Inflammatory macrophage treated with lipopolysaccharide for 1 hour (primary cell): ENCODE measurements around the gene NFKBIB.
"Not testable (repeated sequence)": the region's sequence is repeated elsewhere in the genome, so short reads cannot be mapped to it uniquely, and the experiment has no call there.

ENCODE experiments used
- DNase-seq, 2 donors: peaks; one replicate each; pipeline ENCODE4 v3.0.0-alpha.2; 2020 to 2022

NFKBIB gene

DNA sequence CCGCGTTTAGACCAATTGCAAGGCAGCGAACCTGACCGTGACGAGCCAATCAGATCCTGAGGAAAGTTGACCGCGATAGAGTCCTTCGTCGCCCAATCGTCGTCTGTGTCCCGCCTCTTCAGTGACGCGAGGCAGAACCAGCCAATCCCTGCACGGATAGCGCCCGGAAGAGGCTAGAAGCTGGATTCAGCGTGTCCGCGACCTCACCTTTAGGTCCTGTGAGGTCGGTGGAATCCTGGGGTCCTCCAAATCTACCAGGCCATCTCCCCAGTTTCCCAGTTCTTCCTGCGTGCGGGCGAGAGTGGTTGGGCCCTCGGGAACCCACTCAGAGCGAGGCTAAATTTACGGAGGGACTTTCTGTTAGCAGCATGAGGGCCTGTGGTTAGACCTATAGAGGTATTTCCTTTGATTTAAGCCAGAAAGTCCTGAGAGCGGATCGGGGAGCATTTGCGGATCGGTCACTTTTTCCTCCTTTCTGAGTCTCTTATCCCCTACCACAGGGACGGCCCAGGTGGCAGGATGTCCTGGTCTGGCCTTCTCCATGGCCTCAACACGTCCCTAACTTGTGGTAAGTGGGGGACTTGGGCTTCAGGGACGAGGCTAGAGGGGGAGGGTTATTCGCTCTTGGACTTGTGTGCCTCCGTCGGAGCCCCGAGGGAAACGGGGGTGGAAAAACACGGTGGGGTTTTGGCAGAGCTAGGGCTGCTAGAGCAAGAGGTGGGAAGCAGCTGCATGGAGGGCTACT, 31.2 kb downstream of the NFKBIB start, which contains the start of gene MRPS12:
Gene MRPS12 (plus strand): TSS at position 169 of the 745 bp plus-strand sequence. CDS start 351 bp downstream, at position 520.
- DNase-seq: peak; percentile 99

DNA sequence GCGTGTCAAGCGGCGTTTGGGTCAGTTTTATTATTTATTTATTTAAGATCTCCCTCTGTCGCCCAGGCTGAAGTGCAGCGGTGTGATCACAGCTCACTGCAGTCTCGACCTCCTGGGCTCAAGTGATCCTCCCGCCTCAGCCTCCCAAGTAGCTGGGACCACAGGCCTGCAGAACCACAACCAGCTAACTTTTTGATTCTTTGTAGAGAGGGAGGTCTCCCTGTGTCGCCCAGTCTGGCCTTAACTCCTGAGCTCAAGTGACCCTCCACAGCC, 31.7 kb downstream of the NFKBIB start:
- no peak for DNase-seq

DNA sequence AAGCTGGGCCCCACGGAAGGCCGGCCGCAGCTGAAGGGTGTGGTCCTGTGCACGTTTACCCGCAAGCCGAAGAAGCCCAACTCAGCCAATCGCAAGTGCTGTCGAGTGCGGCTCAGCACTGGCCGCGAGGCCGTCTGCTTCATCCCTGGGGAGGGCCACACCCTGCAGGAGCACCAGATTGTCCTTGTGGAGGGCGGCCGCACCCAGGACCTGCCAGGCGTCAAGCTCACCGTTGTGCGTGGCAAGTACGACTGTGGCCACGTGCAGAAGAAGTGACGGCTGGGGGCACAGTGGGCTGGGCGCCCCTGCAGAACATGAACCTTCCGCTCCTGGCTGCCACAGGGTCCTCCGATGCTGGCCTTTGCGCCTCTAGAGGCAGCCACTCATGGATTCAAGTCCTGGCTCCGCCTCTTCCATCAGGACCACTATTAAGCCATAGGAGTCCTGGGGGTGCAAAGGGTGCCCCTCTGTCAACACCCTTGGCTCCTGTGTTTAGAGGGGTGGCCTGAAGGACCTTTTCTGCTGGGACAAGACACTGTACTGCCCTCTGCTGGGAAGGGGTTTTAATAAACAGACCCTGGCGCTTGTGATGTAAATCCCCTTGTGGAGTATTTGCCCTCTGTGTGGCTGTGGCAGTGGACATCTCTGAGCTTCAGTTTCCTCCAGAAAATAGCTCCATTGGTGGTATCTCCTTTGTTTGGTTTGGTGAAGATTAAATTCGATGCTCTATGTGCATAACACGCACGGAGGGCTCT, 32.8 kb downstream of the NFKBIB start:
- DNase-seq: peak; percentile 32 to 50

DNA sequence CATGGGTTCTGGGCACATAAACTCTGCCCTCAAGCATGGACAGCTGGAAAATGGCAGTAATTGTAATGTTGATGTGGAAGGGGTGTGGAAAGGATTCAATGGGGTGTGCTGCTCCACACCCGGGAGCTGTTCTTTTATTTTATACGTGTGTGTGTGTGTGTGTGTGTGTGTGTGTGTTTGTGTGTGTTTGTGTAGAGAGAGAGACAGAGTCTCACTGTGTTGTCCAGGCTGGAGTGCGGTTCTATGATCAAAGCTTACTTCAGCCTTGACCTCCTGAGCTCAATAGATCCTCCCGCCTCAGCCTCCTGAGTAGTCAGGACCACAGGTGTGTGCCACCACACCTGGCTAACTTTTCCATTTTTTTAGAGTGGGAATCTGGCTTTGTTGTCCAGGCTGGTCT, 33.8 kb downstream of the NFKBIB start:
- DNase-seq: no peak

DNA sequence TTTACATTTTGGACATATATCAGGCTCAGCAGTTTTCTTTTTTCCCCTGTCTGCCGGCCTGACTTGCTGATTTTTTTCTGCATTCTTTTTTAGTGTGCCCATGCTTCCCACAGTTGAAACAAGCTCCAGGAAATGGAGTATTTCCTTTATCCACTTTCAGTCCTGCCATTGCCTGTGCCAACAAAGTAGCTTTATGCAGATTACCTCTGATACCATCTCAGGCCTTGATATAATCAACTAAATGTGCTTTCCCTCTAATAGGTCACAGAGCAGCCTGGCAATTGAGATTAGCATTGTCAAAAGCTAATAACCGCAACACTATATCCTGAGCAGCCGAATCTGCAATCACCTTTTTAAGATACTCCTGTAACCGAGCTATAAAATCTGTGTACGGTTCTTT, 40.2 kb downstream of the NFKBIB start:
- no peak for DNase-seq

DNA sequence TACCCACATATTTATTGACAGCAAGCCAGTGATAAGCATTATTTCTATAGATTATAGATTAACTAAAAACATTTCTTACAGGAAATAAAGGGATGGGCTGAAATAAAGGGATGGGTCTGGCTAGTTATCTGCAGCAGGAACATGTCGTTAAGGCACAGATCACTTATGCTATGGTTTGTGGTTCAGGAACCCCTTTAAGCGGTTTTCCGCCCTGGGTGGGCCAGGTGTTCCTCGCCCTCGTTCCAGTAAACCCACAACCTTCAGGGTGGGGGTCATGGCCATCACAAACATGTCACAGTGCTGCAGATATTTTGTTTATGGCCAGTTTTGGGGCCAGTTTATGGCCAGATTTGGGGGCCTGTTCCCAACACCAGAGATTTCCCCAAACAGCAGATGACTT, 41.7 kb downstream of the NFKBIB start:
- DNase-seq: not testable (repeated sequence)

DNA sequence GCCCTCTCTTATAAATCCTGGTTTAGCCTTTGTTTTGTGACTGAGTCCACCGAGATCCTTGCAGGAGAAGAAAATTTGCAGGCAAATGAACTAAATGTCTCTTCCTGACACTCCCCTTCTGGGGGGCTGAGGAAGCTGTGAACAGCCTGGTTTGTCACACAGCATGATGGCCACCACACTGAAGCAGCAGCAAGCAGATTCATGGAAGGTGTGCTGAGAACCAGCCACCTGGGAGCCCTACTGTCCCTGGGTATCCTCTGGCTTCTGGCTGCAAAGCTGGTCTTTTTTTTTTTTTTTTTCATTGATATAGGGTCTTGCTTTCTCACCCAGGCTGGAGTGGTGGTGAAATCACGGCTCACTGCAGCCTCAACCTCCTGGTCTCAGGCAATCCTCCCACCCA, 42.2 kb downstream of the NFKBIB start:
- no peak for DNase-seq

DNA sequence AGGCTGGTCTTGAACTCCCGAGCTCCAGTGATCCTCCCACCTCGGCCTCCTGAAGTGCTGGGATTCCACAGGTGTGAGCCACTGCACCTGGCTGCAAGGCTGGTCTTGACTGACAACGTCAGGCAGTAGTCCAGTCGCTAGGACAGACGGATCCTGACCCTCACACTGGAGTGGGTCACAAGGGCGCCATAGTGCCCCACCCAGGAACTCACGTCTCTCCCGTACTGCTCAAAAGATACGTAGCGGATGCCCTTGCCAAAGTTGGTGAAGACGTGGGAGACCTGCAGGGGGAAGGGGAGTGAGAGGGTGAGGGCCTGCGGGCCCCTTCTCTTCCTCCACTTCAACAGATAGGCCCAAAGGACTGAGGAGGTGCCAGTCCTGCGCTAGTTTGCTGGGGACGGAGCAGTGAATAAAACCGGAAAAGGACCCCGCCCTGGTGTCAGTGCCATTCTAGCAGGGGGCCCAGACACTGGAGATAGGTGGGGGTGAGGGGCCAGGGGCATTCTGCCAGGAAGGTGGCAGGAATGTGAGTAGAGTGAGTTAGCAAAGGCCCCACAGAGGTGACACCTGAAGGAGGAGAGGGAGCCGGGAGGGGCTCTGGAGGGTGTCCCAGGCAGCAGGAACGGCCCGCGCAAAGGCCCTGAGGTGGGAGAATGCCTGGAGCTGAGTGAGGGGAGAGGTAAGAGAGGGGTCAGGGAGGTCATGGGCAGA, 42.9 kb downstream of the NFKBIB start:
- DNase-seq: no peak

DNA sequence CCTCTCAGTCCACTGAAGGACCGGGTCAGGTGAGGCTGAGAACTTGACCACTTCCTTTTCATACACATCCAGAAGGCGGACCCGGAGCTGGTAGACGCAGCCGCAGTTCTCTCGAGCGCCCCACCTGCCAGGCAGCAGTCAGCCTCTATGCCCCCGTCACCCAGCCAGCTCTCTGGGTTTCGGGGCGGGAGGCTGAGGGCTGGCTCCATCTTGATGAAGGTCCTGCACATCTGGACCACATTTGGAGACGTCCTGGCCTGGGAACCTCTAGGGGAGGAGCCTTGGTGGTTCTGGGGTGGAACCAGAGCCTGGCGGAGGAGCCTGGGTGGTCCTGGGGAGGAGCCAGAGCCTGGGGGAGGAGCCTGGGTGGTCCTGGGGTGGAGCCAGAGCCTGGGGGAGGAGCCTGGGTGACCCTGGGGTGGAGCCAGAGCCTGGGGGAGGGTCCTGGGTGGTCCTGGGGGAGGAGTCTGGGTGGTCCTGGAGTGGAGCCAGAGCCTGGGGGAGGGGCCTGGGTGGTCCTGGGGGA, 45.3 kb downstream of the NFKBIB start:
- no peak for DNase-seq

DNA sequence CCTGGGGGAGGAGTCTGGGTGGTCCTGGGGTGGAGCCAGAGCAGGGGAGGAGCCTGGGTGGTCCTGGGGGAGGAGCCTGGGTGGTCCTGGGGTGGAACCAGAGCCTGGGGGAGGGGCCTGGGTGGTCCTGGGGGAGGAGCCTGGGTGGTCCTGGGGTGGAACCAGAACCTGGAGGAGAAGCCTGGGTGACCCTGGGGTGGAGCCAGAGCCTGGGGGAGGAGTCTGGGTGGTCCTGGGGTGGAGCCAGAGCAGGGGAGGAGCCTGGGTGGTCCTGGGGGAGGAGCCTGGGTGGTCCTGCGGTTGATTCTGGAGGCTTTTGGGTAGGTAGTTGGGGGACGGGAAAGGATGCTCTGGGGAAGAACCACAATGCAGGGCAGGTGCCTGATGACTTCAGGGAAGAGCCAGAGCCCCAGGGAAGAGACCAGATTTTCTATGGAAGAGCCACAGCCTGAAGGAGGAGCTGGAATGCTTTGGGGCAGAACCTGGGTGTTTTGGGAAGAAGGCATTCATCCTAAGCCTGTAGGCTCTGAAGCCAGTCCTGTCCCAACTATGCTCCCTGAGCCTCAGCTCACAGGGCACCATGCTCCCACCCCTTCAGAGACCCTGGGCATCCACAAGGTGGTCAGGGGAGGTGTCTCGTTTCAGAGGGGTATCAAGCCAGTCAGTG, 45.9 kb downstream of the NFKBIB start:
- DNase-seq: no peak

DNA sequence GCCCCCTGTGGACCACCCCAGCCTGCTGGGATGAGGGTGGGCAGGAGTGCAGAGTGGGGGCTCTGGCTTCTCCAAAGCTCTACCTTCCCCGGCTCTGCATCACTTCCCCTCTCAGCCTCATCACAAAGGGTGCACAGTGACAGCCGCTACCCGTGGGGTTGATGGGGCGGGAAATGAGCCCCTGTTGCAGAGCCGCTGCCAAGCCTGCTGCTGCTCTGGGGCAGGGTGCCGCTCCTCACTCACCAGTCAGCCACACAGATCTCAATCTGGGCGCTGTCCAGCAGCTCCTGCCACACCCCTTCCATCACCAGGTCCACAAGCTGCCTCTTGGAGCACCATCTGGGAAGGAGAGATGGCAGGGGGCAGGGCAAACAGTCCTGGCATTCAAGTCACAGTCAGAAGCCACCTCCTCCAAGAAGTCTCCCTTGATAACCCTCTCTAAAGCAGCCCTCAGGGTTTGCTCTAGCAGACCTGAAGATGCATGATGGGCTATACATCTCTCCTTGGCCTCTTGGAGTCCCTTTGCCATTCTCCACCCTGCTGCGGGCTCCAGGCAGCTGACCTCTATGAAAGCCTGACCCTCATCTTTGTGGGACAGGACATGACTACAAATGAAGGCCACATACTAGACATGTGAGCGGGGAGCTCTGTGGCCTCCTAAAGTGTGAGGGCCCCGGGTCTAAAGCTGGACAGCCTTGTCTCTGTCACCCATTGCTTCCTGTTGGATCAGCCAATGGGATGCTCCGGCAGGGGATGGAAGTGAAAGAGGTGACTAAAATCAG, 46.7 kb downstream of the NFKBIB start:
- DNase-seq: no peak

DNA sequence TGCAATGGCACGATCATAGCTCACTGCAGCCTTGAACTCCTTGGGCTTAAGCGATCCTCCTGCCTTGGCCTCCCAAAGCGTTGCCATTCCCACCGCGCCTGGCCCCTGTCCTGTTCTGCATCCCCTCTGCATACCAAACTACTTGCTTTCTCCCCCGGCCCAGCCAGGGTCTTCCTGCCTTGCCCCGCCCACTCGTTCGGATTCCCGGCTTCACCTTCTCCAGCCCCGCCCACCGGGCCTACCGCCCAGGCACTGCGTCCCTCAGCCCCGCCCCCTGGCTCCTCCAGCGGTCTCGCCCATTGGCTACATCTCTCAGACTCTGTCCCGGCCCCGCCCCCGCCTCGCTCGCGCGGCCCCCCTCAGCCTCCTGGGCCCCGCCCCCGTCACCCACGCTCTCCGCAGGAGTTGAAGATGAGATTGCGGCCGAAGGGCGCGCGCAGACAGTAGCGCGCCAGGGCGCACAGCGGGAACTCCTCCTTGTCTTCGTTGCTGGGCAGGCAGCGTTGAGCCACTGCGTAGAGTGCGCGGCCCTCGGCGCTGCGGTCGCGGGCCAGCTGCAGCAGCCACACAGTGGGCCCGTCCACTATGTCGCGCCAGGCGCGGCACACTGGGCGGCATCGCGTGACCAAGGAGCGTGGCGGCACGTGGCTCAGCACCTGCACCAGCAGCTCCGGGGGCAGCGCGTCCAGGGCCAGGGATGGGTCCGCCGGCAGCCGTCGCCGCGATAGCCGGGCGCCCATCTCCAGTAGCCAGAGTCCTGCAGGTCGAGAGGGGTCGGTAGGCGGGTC, 50.0 kb downstream of the NFKBIB start:
- peak; percentile 70 to 79 for DNase-seq

DNA sequence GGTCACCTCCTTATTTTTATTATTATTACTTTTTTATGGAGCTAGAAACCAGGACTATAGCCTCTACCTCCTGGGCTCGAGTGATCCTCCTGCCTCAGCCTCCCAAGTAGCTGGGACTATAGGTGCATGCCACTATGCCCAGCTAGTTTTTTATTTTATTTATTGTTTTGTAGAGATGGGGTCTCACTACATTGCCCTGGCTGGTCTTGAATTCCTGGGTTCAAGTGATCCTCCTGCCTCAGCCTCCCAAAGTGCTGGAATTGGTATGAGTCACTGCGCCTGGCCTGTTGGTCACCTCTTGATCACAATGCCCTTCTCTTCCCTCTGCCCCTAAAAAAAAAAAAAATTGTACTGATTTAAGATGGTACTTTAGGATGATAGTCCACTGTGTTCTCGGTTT, 51.4 kb downstream of the NFKBIB start:
- no peak for DNase-seq

DNA sequence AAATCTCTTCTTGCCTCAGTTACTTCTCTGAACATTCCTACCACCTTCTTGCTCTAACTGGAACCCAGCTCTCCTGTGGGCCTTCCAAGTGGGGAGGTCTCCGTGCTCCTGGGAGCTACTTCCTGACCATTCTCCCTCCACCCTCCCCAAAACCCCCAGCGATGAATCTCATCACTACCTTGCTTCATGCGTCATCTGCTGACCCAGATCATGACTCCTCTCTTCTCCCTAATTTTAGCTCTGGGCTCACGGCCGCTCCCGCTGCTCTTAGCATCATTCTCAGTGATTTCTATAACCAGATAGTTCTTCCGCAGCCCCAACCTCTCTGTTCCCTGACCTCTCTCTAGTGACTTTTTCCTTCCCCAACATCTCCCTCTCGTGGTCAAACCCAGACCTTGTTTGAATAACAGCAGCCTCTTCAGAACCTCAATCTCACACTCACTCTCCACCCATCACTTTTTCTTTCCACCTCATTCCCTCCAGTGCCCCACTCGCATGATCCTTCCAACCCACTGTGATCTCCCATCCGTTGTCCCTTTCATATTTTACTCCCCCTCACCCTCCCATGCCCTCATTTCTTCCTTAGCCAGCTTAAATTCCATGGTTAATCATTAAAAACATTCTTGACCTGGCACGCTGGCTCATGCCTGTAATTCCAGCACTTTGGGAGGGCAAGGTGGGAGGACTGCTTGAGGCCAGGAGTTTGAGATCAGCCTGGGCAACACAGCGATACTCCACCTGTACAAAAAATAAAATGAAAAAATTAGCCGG, 52.8 kb downstream of the NFKBIB start:
- peak; percentile 29 to 65 for DNase-seq

DNA sequence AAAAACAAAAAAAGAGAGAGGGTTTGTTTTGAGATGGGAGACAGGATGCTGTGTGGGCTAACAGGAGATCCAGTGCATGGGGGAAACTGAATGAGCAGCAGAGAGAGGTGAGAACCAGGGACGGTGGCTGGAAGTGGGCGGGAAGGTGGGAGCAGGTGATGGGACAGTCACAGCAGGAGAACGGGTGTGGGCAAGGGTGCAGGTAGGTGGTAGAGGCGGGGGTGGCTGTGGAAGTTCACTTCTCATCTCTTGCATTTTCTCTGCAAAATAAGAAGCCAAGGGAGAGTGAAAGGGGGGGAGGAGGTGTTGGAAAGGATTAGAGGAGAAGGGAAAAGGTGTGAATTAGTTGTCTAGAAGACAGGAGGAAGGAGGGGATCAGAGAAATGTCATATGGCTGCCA, 53.9 kb downstream of the NFKBIB start:
- DNase-seq: no peak

DNA sequence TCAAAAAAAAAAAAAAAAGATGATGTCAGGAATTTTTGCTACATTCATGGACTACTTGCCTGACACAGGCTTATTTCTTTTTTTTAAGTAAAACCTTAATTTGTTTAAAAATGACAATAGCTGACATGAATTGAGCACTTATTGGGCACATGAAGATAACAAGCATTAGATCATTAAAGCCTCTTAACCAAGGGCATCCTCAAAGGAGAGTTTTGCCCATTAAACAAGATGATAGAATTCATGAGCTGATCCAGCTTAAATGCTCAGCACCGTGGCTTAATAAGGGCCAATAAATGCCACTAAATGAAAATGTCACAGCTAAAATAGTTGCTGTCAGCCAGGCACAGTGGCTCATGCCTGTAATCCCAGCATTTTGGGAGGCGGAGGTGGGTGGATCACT, 56.5 kb downstream of the NFKBIB start:
- DNase-seq: no peak

DNA sequence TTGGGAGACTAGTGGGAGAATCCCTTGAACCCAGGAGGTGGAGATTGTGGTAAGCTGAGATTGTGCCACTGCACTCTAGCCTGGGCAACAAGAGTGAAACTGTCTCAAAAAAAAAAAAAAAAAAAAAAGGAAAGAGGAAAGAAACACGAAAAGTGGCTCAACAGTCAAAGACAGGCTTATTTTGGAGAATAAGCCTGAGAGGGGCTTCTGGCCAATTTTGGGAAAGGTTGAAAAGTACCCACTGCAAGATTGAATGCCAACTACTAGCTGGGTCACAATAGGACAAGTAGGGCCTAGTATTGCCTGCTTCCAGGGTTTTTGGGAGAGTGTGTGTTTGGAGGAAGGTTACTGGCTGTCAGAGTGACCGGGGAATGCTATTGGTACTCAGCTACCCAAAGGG, 58.5 kb downstream of the NFKBIB start:
- DNase-seq: no peak
